ENCODE measurements around the gene HLA-B. TPM values are rescaled to one million over a fixed set of nuclear protein-coding genes. Genes with fewer than 3 reads are reported as not detected.
"Not testable (repeated sequence)": the region's sequence is repeated elsewhere in the genome, so short reads cannot be mapped to it uniquely, and the experiment has no call there.

HLA-B gene
- total RNA-seq, 1 experiment from 2014 or later: 124 TPM

DNA sequence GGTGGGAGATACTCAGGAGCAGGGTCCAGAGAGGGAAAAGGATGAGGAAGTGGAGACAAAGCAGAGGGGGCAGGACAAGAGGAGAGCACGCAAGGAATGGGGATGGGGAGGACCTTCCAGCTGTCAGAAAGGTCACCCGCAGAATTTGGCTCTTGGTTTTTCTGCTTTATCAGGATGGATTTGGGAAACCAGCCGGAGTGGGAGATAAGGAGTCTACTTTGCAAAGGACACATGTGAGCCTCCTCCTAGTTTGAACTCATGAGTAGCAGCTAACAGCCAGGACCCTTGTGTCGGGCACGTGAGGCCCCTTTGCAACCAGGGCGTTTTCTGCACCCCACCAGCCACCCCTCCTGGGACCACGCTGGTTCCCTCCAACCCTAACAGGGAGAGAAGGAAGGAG, 38.9 kb upstream of the HLA-B start (continued):
- TF ChIP-seq, protein P1, sequence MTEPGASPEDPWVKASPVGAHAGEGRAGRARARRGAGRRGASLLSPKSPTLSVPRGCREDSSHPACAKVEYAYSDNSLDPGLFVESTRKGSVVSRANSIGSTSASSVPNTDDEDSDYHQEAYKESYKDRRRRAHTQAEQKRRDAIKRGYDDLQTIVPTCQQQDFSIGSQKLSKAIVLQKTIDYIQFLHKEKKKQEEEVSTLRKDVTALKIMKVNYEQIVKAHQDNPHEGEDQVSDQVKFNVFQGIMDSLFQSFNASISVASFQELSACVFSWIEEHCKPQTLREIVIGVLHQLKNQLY (CRISPR knock-in tag; IDR thresholded peaks at IDR 0.05): no peak
- no peak for TF ChIP-seq MYBL2 (CRISPR knock-in tag; IDR thresholded peaks at IDR 0.05)

DNA sequence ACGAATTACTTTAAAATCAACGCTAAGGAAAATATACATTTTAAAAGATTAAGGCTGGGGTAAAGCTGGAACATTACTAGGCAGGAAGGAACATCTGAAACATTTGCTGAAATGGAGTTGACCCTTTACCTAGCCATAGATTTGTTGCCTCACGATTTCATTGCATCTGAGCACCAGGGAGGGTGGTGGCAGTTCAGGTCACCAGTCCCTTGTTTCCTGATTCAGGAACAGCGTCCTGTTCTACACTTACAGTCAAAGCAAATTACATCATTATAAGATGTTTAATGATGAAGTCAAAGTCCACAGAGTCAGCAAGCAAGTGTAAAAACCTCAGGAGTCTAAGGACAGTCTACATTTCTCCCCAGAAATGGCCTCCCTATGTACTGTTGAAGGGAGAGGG, 37.4 kb upstream of the HLA-B start:
- ATAC-seq: no peak
- peaks cover 43% of the 10 kb centered on the region for H3K4me1 Mint-ChIP-seq
- TF ChIP-seq, protein P2, sequence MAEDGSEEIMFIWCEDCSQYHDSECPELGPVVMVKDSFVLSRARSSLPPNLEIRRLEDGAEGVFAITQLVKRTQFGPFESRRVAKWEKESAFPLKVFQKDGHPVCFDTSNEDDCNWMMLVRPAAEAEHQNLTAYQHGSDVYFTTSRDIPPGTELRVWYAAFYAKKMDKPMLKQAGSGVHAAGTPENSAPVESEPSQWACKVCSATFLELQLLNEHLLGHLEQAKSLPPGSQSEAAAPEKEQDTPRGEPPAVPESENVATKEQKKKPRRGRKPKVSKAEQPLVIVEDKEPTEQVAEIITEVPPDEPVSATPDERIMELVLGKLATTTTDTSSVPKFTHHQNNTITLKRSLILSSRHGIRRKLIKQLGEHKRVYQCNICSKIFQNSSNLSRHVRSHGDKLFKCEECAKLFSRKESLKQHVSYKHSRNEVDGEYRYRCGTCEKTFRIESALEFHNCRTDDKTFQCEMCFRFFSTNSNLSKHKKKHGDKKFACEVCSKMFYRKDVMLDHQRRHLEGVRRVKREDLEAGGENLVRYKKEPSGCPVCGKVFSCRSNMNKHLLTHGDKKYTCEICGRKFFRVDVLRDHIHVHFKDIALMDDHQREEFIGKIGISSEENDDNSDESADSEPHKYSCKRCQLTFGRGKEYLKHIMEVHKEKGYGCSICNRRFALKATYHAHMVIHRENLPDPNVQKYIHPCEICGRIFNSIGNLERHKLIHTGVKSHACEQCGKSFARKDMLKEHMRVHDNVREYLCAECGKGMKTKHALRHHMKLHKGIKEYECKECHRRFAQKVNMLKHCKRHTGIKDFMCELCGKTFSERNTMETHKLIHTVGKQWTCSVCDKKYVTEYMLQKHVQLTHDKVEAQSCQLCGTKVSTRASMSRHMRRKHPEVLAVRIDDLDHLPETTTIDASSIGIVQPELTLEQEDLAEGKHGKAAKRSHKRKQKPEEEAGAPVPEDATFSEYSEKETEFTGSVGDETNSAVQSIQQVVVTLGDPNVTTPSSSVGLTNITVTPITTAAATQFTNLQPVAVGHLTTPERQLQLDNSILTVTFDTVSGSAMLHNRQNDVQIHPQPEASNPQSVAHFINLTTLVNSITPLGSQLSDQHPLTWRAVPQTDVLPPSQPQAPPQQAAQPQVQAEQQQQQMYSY (CRISPR knock-in tag; IDR thresholded peaks at IDR 0.05): no peak
- TF ChIP-seq ETV6 (CRISPR knock-in tag; IDR thresholded peaks at IDR 0.05): no peak
- no peak for TF ChIP-seq ZNF423 (CRISPR knock-in tag; IDR thresholded peaks at IDR 0.05)
- no peak for TF ChIP-seq MXD4 (CRISPR knock-in tag; IDR thresholded peaks at IDR 0.05; ENCODE audit: borderline replicate concordance)
- TF ChIP-seq, protein P3, sequence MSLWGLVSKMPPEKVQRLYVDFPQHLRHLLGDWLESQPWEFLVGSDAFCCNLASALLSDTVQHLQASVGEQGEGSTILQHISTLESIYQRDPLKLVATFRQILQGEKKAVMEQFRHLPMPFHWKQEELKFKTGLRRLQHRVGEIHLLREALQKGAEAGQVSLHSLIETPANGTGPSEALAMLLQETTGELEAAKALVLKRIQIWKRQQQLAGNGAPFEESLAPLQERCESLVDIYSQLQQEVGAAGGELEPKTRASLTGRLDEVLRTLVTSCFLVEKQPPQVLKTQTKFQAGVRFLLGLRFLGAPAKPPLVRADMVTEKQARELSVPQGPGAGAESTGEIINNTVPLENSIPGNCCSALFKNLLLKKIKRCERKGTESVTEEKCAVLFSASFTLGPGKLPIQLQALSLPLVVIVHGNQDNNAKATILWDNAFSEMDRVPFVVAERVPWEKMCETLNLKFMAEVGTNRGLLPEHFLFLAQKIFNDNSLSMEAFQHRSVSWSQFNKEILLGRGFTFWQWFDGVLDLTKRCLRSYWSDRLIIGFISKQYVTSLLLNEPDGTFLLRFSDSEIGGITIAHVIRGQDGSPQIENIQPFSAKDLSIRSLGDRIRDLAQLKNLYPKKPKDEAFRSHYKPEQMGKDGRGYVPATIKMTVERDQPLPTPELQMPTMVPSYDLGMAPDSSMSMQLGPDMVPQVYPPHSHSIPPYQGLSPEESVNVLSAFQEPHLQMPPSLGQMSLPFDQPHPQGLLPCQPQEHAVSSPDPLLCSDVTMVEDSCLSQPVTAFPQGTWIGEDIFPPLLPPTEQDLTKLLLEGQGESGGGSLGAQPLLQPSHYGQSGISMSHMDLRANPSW (CRISPR knock-in tag; conservative IDR thresholded peaks at IDR 0.05; ENCODE audit: low read depth): no peak
- TF ChIP-seq ZMAT4 (CRISPR knock-in tag; IDR thresholded peaks at IDR 0.05): no peak
- TF ChIP-seq, protein P4, sequence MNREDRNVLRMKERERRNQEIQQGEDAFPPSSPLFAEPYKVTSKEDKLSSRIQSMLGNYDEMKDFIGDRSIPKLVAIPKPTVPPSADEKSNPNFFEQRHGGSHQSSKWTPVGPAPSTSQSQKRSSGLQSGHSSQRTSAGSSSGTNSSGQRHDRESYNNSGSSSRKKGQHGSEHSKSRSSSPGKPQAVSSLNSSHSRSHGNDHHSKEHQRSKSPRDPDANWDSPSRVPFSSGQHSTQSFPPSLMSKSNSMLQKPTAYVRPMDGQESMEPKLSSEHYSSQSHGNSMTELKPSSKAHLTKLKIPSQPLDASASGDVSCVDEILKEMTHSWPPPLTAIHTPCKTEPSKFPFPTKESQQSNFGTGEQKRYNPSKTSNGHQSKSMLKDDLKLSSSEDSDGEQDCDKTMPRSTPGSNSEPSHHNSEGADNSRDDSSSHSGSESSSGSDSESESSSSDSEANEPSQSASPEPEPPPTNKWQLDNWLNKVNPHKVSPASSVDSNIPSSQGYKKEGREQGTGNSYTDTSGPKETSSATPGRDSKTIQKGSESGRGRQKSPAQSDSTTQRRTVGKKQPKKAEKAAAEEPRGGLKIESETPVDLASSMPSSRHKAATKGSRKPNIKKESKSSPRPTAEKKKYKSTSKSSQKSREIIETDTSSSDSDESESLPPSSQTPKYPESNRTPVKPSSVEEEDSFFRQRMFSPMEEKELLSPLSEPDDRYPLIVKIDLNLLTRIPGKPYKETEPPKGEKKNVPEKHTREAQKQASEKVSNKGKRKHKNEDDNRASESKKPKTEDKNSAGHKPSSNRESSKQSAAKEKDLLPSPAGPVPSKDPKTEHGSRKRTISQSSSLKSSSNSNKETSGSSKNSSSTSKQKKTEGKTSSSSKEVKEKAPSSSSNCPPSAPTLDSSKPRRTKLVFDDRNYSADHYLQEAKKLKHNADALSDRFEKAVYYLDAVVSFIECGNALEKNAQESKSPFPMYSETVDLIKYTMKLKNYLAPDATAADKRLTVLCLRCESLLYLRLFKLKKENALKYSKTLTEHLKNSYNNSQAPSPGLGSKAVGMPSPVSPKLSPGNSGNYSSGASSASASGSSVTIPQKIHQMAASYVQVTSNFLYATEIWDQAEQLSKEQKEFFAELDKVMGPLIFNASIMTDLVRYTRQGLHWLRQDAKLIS (CRISPR knock-in tag; IDR thresholded peaks at IDR 0.05; ENCODE audit: borderline replicate concordance): no peak
- no peak overlapping the region for H3K4me3 Mint-ChIP-seq
- CTCF ChIA-PET: interaction anchor here (1.4 to 1.8 kb wide), 2 partner anchors 28 to 48 kb away, joined by 7 to 8 read pairs; no protein-coding TSS in a partner anchor
- peaks cover 10% of the 10 kb centered on the region for H3K9me3 Mint-ChIP-seq
- H3K27ac Mint-ChIP-seq: no peak overlapping the region
- H3K27me3 Mint-ChIP-seq (ENCODE audit: low read depth): peaks cover 8% of the 10 kb centered on the region
- POLR2A ChIA-PET: no interaction called here
- peaks cover 12% of the 10 kb centered on the region for H3K36me3 Mint-ChIP-seq
- DNase-seq (ENCODE audit: low spot score): no peak

DNA sequence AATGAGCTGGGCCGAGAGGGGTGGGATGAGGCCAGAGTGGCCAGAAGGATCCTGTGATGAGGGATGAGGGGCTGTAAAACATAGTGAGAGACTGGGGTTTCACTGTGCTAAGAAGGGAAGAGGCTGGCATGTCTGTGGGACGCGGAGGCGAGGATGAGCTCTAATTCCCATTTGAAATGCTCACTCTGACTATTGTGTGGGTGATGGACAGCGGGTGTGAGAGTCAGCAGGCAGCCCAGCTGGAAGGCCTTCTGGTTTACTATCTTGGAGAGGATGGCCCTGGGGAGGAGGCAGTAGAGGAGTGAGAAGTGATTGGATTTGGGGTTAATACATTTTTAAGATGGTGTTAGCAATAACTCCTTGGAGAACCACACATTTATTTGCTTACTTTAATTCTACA, 37.0 kb upstream of the HLA-B start:
- Mint-ChIP-seq H3K4me1 (peaks cover 42% of the 10 kb centered on the region), H3K36me3 (peaks cover 11% of the 10 kb centered on the region), H3K27ac (peak overlapping the region; percentile 0; the same call in 1 of the 2 replicates), H3K4me3 (no peak overlapping the region), H3K27me3 (ENCODE audit: low read depth) (peaks cover 6% of the 10 kb centered on the region), H3K9me3 (peaks cover 10% of the 10 kb centered on the region)
- ChIA-PET CTCF (interaction anchor here (1.4 to 1.8 kb wide), 2 partner anchors 27 to 48 kb away, joined by 7 to 8 read pairs; no protein-coding TSS in a partner anchor), POLR2A (no interaction called here)
- TF ChIP-seq FOXP1 (CRISPR knock-in tag; IDR thresholded peaks at IDR 0.05; ENCODE audit: borderline replicate concordance): no peak
- ATAC-seq (no peak), DNase-seq (ENCODE audit: low spot score) (no peak)

GRCh38 chr6:31389802-31390132, 32.8 kb upstream of the HLA-B start:
- H3K27ac Mint-ChIP-seq; DNase-seq (ENCODE audit: low spot score); ATAC-seq; POLR2A ChIA-PET; H3K4me3 Mint-ChIP-seq; H3K36me3 Mint-ChIP-seq; H3K27me3 Mint-ChIP-seq (ENCODE audit: low read depth); H3K9me3 Mint-ChIP-seq: not testable (repeated sequence)
- peaks cover 31% of the 10 kb centered on the region for H3K4me1 Mint-ChIP-seq
- CTCF ChIA-PET: interaction anchor here (1.1 kb wide), 1 partner anchor 53 kb away, joined by 4 read pairs; no protein-coding TSS in a partner anchor

DNA sequence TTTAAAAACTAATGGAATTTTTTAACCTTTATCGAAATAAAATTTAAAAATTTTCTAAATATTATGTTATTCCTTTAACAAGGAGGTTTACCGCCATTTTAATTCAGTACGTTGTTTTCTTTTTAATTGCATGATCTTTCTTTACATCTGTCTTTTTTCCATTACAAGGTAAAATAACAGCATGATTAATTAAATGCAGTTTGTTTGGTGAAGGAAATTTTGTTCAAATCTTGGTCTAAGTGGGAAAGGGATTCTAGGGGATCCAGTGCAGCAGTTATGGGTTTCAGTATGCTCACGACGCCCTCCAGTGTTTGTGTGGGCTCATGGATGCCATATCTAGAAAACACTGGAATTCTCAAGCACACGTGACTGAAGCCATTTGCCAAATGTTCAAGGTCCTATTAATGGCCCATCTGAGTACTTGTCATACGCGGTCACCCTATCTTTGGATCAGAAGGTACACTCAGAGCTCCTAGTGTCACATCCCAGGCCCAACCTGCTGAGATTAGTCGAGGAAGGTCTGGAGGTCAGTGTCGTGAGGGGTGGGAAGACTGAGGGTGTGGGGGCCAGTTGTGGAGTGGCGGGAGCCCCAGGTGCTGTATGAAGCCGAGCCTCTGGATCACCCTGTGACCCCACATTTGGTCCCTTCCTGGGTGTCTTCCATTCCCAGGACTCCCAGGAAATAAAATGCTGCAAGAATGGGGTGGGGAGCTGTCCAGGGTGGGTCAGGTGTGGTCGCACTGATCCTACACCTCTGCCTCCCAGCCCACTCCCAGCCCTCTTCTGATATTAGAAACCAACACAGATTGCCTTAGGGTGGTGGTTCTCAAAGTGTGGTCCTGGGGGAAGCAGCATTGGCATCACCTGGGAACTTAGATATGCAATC, 32.2 kb upstream of the HLA-B start:
- H3K4me3 Mint-ChIP-seq; H3K27ac Mint-ChIP-seq; POLR2A ChIA-PET; H3K36me3 Mint-ChIP-seq; H3K9me3 Mint-ChIP-seq; DNase-seq (ENCODE audit: low spot score); CTCF ChIA-PET; H3K27me3 Mint-ChIP-seq (ENCODE audit: low read depth): not testable (repeated sequence)
- peaks cover 28% of the 10 kb centered on the region for H3K4me1 Mint-ChIP-seq
- peak; percentile 66 for ATAC-seq
